Liver (tissue), 9 donors: ENCODE results near the gene EZR. TPM values are rescaled to one million over a fixed set of nuclear protein-coding genes. Genes with fewer than 3 reads are reported as not detected.

ENCODE experiments used
- DNase-seq: peaks from one replicate; pipeline ENCODE4 v3.0.0-alpha.2; 2017; ENCODE audit warnings: low spot score
- H3K27ac ChIP-seq, 2 donors: one replicate each; pipeline ENCODE4 v1.7.0; 2013; ENCODE audit warnings: inconsistent platforms in 2 of 2, low read length in 2 of 2, control low read depth in 1 of 2, low read depth in 1 of 2, mild to moderate bottlenecking in 1 of 2
- H3K27me3 ChIP-seq, 4 donors: one replicate each; pipeline versions ENCODE4 v1.6.1 to v1.7.0; 2013; ENCODE audit warnings: low read length in 3 of 4, inconsistent platforms in 1 of 4, mild to moderate bottlenecking in 1 of 4, moderate library complexity in 1 of 4; ENCODE audit not compliant: control insufficient read depth in 4 of 4, insufficient read depth in 4 of 4
- H3K36me3 ChIP-seq, 4 donors: one replicate each; pipeline versions ENCODE4 v1.6.1 to v1.7.0; 2013; ENCODE audit warnings: low read length in 3 of 4, mild to moderate bottlenecking in 3 of 4, low read depth in 1 of 4, moderate library complexity in 1 of 4; ENCODE audit not compliant: control insufficient read depth in 4 of 4, insufficient read depth in 3 of 4
- H3K4me1 ChIP-seq, 4 donors: one replicate each; pipeline versions ENCODE4 v1.6.1 to v1.7.0; 2013; ENCODE audit warnings: low read length in 3 of 4, mild to moderate bottlenecking in 3 of 4, moderate library complexity in 1 of 4; ENCODE audit not compliant: control insufficient read depth in 4 of 4, insufficient read depth in 4 of 4
- H3K4me3 ChIP-seq, 3 donors: one replicate each; pipeline versions ENCODE4 v1.6.1 to v1.7.0; 2013; ENCODE audit warnings: low read length in 3 of 3, control low read depth in 1 of 3, low read depth in 1 of 3, mild to moderate bottlenecking in 1 of 3
- H3K9ac ChIP-seq, 2 donors: one replicate each; pipeline ENCODE4 v1.7.0; 2013; ENCODE audit warnings: low read length in 2 of 2, mild to moderate bottlenecking in 2 of 2, moderate library complexity in 2 of 2, control low read depth in 1 of 2, low read depth in 1 of 2
- H3K9me3 ChIP-seq, 4 donors: one replicate each; pipeline versions ENCODE4 v1.6.1 to v1.7.0; 2013; ENCODE audit warnings: low read length in 3 of 4; ENCODE audit not compliant: control insufficient read depth in 4 of 4
- EGR1 ChIP-seq, 2 donors: IDR thresholded peaks; 2 replicates each; pipeline ENCODE4 v1.6.1; 2016 to 2018; ENCODE audit warnings: antibody characterized with exemption in 2 of 2, low read depth in 2 of 2
- FOXA1 ChIP-seq: IDR thresholded peaks from 2 replicates; pipeline ENCODE4 v1.6.1; 2016; ENCODE audit warnings: antibody characterized with exemption
- FOXA2 ChIP-seq: IDR thresholded peaks from 2 replicates; pipeline ENCODE4 v1.6.1; 2016; ENCODE audit warnings: antibody characterized with exemption
- GABPA ChIP-seq, 2 donors: IDR thresholded peaks in 1 of 2; conservative IDR thresholded peaks in 1 of 2; 2 replicates each; pipeline ENCODE4 v1.6.1; 2016; ENCODE audit warnings: antibody characterized with exemption in 2 of 2, mild to moderate bottlenecking in 1 of 2, moderate library complexity in 1 of 2
- HNF4G ChIP-seq: IDR thresholded peaks from 2 replicates; pipeline ENCODE4 v1.6.1; 2016; ENCODE audit warnings: antibody characterized with exemption
- JUND ChIP-seq, 2 donors: IDR thresholded peaks; 2 replicates each; pipeline ENCODE4 v1.6.1; 2016; ENCODE audit warnings: antibody characterized with exemption in 2 of 2
- NR2F2 ChIP-seq: IDR thresholded peaks from 2 replicates; pipeline ENCODE4 v1.6.1; 2016; ENCODE audit warnings: antibody characterized with exemption
- RAD21 ChIP-seq, 2 donors: IDR thresholded peaks; 2 replicates each; pipeline ENCODE4 v1.6.1; 2016; ENCODE audit warnings: antibody characterized with exemption in 2 of 2, mild to moderate bottlenecking in 2 of 2
- RXRA ChIP-seq, 2 donors: IDR thresholded peaks; 2 replicates each; pipeline ENCODE4 v1.6.1; 2017 to 2018; ENCODE audit warnings: antibody characterized with exemption in 2 of 2, mild to moderate bottlenecking in 1 of 2
- SP1 ChIP-seq: IDR thresholded peaks from 2 replicates; pipeline ENCODE4 v1.6.1; 2018; ENCODE audit warnings: antibody characterized with exemption, mild to moderate bottlenecking
- TAF1 ChIP-seq: conservative IDR thresholded peaks from 2 replicates; pipeline ENCODE4 v1.6.1; 2016; ENCODE audit warnings: antibody characterized with exemption, mild to moderate bottlenecking
- YY1 ChIP-seq: IDR thresholded peaks from 2 replicates; pipeline ENCODE4 v1.6.1; 2016; ENCODE audit warnings: antibody characterized with exemption, mild to moderate bottlenecking
- WGBS: extraction: QIAGEN DNeasy Blood & Tissue Kit; methylation state at CpG from one replicate; pipeline ENCODE4 v1.1.7; 2013; 5-methylcytosine and 5-hydroxymethylcytosine counted together
- polyA plus RNA-seq, 2 donors: library from polyadenylated mRNA; stranded (reverse) in 1 of 2; unstranded in 1 of 2; fragments of 200-250 nt in 1 of 2; fragments of >200 nt in 1 of 2; fragmentation: Nextera tagmentation in 1 of 2; extraction: Ambion mirVana in 1 of 2; gene quantifications; one replicate each; pipeline versions ENCODE4 v1.2.1 to v1.2.3, GENCODE V29; 2013 to 2015
- total RNA-seq, 2 donors: library from RNA; depleted of rRNA; stranded (reverse); fragments of >200 nt; gene quantifications; one replicate each; pipeline ENCODE4 v1.2.3, GENCODE V29; 2014
- TF ChIP-seq, protein P1 (sequence below): IDR thresholded peaks from 2 replicates; pipeline ENCODE4 v1.6.1; 2016; ENCODE audit warnings: antibody characterized with exemption, mild to moderate bottlenecking
- TF ChIP-seq, protein P2 (sequence below): fragments of 150-350 bp; IDR thresholded peaks from 2 replicates; pipeline ENCODE4 v1.5.1; 2017; ENCODE audit warnings: improper control_type of control experiment, low read depth, low read length; ENCODE audit not compliant: missing input control
- TF ChIP-seq, protein P3 (sequence below): IDR thresholded peaks from 2 replicates; pipeline ENCODE4 v1.6.1; 2016; ENCODE audit warnings: antibody characterized with exemption
- TF ChIP-seq, protein P4 (sequence below): IDR thresholded peaks from 2 replicates; pipeline ENCODE4 v1.6.1; 2016; ENCODE audit warnings: antibody characterized with exemption
- TF ChIP-seq, protein P5 (sequence below): IDR thresholded peaks from 2 replicates; pipeline ENCODE4 v1.6.1; 2016; ENCODE audit warnings: antibody characterized with exemption
- donor health status: healthy.
- donor health status: healthy.
- donor health status: healthy.
- donor health status: healthy.
- donor health status: healthy.

Gene EZR
- total and polyA plus RNA-seq, 4 donors = 22.0 to 35.4 (median 25.4) TPM

DNA sequence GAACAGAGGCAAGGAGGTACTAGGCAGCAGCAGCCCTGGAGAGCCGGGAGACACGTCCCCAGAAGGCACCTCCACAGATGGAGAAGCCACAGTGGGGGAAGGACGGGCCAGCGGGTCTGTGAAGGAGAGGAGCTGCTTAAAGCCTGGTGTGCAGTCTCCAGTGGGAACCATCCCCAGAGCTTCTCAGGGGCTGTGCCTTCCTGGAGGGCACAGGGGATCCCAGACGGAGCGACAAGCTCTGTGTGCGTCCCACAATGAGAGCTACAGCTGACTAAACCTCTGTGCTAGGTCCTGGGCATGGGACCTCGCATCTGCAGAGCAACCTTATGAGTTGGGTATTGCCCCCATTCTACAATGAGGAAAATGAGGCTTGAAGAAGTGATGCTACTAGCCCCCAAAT is 50.7 kb downstream of the EZR start:
- TF ChIP-seq NR2F2 (no peak), FOXA2 (no peak), EGR1 (IDR thresholded peaks at IDR 0.05; ENCODE audit: low read depth in 2 of 2) (no peak), JUND (IDR thresholded peaks at IDR 0.05) (no peak), SP1 (no peak), TAF1 (no peak), RXRA (IDR thresholded peaks at IDR 0.05) (no peak), FOXA1 (no peak), GABPA (IDR thresholded peaks at IDR 0.05 in 1 of 2, conservative IDR thresholded peaks at IDR 0.05 in 1 of 2) (no peak), YY1 (no peak)
- TF ChIP-seq, protein P1, sequence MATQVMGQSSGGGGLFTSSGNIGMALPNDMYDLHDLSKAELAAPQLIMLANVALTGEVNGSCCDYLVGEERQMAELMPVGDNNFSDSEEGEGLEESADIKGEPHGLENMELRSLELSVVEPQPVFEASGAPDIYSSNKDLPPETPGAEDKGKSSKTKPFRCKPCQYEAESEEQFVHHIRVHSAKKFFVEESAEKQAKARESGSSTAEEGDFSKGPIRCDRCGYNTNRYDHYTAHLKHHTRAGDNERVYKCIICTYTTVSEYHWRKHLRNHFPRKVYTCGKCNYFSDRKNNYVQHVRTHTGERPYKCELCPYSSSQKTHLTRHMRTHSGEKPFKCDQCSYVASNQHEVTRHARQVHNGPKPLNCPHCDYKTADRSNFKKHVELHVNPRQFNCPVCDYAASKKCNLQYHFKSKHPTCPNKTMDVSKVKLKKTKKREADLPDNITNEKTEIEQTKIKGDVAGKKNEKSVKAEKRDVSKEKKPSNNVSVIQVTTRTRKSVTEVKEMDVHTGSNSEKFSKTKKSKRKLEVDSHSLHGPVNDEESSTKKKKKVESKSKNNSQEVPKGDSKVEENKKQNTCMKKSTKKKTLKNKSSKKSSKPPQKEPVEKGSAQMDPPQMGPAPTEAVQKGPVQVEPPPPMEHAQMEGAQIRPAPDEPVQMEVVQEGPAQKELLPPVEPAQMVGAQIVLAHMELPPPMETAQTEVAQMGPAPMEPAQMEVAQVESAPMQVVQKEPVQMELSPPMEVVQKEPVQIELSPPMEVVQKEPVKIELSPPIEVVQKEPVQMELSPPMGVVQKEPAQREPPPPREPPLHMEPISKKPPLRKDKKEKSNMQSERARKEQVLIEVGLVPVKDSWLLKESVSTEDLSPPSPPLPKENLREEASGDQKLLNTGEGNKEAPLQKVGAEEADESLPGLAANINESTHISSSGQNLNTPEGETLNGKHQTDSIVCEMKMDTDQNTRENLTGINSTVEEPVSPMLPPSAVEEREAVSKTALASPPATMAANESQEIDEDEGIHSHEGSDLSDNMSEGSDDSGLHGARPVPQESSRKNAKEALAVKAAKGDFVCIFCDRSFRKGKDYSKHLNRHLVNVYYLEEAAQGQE = no peak
- TF ChIP-seq, protein P2, sequence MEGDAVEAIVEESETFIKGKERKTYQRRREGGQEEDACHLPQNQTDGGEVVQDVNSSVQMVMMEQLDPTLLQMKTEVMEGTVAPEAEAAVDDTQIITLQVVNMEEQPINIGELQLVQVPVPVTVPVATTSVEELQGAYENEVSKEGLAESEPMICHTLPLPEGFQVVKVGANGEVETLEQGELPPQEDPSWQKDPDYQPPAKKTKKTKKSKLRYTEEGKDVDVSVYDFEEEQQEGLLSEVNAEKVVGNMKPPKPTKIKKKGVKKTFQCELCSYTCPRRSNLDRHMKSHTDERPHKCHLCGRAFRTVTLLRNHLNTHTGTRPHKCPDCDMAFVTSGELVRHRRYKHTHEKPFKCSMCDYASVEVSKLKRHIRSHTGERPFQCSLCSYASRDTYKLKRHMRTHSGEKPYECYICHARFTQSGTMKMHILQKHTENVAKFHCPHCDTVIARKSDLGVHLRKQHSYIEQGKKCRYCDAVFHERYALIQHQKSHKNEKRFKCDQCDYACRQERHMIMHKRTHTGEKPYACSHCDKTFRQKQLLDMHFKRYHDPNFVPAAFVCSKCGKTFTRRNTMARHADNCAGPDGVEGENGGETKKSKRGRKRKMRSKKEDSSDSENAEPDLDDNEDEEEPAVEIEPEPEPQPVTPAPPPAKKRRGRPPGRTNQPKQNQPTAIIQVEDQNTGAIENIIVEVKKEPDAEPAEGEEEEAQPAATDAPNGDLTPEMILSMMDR = no peak
- TF ChIP-seq, protein P3, sequence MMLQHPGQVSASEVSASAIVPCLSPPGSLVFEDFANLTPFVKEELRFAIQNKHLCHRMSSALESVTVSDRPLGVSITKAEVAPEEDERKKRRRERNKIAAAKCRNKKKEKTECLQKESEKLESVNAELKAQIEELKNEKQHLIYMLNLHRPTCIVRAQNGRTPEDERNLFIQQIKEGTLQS = no peak
- TF ChIP-seq, protein P4, sequence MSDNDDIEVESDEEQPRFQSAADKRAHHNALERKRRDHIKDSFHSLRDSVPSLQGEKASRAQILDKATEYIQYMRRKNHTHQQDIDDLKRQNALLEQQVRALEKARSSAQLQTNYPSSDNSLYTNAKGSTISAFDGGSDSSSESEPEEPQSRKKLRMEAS = no peak
- TF ChIP-seq, protein P5, sequence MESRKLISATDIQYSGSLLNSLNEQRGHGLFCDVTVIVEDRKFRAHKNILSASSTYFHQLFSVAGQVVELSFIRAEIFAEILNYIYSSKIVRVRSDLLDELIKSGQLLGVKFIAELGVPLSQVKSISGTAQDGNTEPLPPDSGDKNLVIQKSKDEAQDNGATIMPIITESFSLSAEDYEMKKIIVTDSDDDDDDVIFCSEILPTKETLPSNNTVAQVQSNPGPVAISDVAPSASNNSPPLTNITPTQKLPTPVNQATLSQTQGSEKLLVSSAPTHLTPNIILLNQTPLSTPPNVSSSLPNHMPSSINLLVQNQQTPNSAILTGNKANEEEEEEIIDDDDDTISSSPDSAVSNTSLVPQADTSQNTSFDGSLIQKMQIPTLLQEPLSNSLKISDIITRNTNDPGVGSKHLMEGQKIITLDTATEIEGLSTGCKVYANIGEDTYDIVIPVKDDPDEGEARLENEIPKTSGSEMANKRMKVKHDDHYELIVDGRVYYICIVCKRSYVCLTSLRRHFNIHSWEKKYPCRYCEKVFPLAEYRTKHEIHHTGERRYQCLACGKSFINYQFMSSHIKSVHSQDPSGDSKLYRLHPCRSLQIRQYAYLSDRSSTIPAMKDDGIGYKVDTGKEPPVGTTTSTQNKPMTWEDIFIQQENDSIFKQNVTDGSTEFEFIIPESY = no peak
- peaks cover 28 to 84% (median 67%) of the 10 kb centered on the region in 4 donors for H3K36me3 ChIP-seq
- no peak overlapping the region for H3K9ac ChIP-seq
- H3K4me1 ChIP-seq = no peaks in the 10 kb centered on the region
- no peak overlapping the region for H3K27ac ChIP-seq
- no peak for DNase-seq
- 98% methylated on average over 8 of the region's 8 CpGs for WGBS
- H3K9me3 ChIP-seq = no peaks in the 10 kb centered on the region
- H3K27me3 ChIP-seq = no peaks in the 10 kb centered on the region
- no peak overlapping the region for H3K4me3 ChIP-seq

DNA sequence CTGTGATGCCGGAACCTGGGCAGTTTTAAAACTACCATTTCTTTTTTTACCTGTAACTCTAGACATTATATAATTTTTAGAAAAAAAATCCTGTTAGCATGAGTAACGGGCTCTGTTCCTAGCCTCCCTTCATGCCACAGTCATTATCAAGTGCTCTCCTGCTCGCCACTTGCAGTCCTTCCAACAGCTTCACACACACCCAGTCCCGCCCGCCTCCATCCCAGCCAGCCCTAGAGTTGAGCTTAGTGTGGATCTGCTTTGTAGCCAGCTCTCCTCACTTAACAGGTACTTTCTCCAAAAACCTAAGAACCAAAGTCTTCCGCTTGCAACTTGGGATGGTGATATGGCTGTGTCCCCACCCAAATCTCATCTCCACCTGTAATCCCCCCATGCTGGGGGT is 51.5 kb downstream of the EZR start:
- no peaks in the 10 kb centered on the region for H3K4me1 ChIP-seq
- 97% methylated on average over 6 of the region's 6 CpGs for WGBS
- no peak overlapping the region for H3K9ac ChIP-seq
- H3K9me3 ChIP-seq = no peaks in the 10 kb centered on the region
- H3K36me3 ChIP-seq = peaks cover 28 to 81% (median 63%) of the 10 kb centered on the region in 4 donors
- no peak overlapping the region for H3K4me3 ChIP-seq
- no peak for DNase-seq
- H3K27ac ChIP-seq = no peak overlapping the region
- H3K27me3 ChIP-seq = no peaks in the 10 kb centered on the region
- TF ChIP-seq, protein P2 = no peak
- TF ChIP-seq HNF4G (no peak), RAD21 (IDR thresholded peaks at IDR 0.05) (no peak), GABPA (IDR thresholded peaks at IDR 0.05 in 1 of 2, conservative IDR thresholded peaks at IDR 0.05 in 1 of 2) (no peak), SP1 (no peak), YY1 (no peak), FOXA2 (no peak), RXRA (IDR thresholded peaks at IDR 0.05) (no peak), NR2F2 (no peak)
- TF ChIP-seq, protein P3 = no peak
- TF ChIP-seq, protein P4 = no peak
- TF ChIP-seq, protein P1 = no peak
